Omental fat pad (tissue), 4 donors: ENCODE measurements around the gene RCSD1. TPM values are rescaled to one million over a fixed set of nuclear protein-coding genes. Genes with fewer than 3 reads are reported as not detected.

Experiments used
- ATAC-seq: fragments of 150-250 bp; one replicate; pipeline ENCODE4 v1.9.1; 2016; ENCODE audit warnings: mild to moderate bottlenecking, moderate library complexity; ENCODE audit not compliant: low FRiP score
- DNase-seq: peaks from one replicate; pipeline ENCODE4 v3.0.0-alpha.2; 2019; ENCODE audit warnings: low spot score
- CTCF ChIP-seq, 3 donors: fragments of 450-650 bp; IDR thresholded peaks; one replicate each; pipeline ENCODE4 v1.5.1; 2016 to 2017; ENCODE audit warnings: antibody characterized with exemption in 3 of 3, mild to moderate bottlenecking in 3 of 3, moderate library complexity in 2 of 3
- total RNA-seq, 4 donors: library from RNA; depleted of rRNA; stranded (reverse); fragments of >200 nt; gene quantifications; one replicate each; pipeline ENCODE4 v1.1.0, GENCODE V29; 2016

RCSD1 gene
- total RNA-seq, 4 donors from 2014 or later: 11.3 to 37.5 (median 16.2) TPM

- ATAC-seq: no peak
- no peak for TF ChIP-seq CTCF (IDR thresholded peaks at IDR 0.05)
- no peak for DNase-seq
Measured at GRCh38 chr1:167679714-167680113, 49.7 kb downstream of the RCSD1 start.

DNA sequence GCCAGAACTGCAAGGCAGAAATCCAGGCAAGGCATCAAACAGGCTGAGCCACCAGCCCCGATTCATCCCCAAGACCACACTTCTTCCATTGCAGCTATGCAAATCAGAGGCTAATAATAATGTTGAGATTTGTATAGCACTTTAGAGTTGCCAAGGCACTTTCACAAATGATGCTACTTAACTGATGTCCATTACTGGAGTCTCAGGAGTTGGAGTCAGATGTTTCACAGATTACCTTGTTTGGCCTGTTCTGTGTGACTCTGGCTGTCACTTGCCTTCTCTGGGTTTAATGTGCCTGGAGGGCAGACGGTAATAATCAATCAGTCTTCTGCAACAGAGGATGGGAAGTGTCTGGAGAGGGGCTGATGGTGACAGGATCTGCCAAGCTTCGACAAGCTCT is 51.0 kb downstream of the RCSD1 start:
- ATAC-seq: no peak
- no peak for DNase-seq
- no peak for TF ChIP-seq CTCF (IDR thresholded peaks at IDR 0.05)

GRCh38 chr1:167681451-167682098 is 51.5 kb downstream of the RCSD1 start:
- DNase-seq: no peak
- TF ChIP-seq CTCF (IDR thresholded peaks at IDR 0.05): no peak
- ATAC-seq: no peak

DNA sequence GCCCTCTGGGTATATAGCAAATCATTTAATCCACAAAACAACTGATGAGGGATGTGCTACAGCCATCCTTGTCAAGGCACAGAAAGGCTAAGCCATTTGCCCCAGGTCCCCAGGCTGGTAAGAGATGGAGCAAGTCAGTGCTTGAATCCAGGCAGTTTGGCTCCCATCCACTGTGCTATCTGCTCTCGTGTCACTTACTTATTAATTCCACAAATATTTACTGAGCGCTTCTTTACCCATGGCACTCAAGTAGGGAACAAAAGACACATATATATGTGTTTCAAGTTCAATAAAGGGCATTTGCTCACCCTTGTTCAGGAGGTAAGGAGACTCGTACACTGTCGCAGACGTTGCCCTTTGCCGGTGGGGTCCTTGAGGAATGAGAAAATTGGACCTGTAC is 53.2 kb downstream of the RCSD1 start:
- DNase-seq (no peak), ATAC-seq (no peak)
- TF ChIP-seq CTCF (IDR thresholded peaks at IDR 0.05): no peak

DNA sequence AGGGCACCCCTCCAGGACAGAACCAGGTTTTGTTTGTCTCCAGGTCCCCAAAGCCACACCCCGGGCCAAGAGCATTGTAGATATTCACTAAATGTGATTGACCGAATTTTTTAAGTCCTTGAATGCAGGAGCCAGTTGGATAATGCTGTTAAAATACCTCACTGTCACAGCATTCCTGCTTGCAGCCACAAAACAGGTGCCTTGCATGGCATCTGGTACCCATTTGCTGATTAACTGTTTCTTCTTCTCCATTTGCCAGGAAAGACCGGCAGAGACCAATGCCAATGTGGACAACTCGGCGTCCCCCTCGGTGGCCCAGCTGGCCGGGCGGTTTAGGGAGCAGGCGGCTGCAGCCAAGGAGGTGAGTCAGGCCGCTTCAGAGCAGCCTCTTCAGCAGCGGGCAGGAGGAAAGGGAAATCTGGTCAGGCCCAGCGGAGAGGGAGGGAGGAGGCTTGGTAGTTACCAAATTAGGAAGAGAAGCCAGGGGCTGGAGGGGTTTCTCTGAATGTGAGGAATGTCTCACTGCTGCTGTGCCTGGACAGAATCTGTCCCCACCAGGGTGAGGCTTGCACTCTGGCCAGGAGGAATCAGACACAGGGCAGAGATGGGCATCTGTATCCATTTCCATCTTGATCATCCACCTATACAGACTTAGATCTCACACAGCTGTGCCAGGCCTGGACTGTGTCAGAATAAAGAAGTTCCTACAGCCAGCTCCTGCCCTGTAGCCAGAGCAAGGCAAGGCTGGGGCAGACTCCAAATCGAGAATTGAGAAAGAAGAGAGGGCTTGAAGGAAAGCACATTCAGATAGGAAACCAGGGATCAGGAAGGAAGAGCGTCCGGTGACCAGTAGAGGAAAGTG is 53.8 kb downstream of the RCSD1 start:
- DNase-seq: no peak
- no peak for ATAC-seq
- no peak for TF ChIP-seq CTCF (IDR thresholded peaks at IDR 0.05)

- no peak for ATAC-seq
- no peak for DNase-seq
- no peak for TF ChIP-seq CTCF (IDR thresholded peaks at IDR 0.05)
Measured at GRCh38 chr1:167685844-167686243, 55.8 kb downstream of the RCSD1 start.
